DMS114 treated with DMSO at 0.1 percent for 48 hours (cell line): ENCODE measurements around the gene ADCY10.

ENCODE experiments used
- DNase-seq: peaks from one replicate; lab custom pipeline; 2025; ENCODE audit not compliant: unreplicated experiment; lab: John Stamatoyannopoulos, UW

Gene ADCY10

DNA sequence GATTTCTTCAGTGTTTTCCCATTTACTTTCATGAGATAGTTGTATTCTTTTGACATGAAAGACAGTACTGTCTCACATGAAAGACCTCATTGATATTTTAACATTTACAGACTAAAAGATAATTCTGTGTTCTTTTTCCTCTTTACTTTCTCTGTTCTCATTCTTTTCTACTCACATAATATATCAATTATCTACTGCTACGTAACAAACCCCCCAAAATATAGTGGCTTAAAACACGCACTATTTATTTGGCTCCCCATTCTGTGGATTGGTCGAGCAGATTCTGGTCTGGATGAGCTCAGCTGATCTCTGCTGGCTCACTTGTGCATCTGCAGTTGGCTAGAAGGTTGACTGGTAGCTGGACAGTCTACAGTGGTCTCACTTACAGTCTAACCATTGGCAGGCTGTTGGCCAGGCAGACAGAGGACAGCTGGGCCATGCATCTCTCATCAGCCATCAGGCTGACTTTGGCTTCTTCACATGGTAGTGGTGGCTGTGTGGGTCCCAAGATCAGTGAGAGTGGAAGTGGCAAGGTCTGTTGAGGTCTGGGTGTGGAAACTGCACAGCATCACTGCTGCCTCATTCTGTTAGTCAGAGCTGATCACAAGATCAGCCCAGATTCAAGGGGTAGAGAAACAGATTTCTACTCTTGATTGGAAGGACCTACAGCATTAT lies 128.9 kb downstream of the ADCY10 start:
- no peak for DNase-seq

DNA sequence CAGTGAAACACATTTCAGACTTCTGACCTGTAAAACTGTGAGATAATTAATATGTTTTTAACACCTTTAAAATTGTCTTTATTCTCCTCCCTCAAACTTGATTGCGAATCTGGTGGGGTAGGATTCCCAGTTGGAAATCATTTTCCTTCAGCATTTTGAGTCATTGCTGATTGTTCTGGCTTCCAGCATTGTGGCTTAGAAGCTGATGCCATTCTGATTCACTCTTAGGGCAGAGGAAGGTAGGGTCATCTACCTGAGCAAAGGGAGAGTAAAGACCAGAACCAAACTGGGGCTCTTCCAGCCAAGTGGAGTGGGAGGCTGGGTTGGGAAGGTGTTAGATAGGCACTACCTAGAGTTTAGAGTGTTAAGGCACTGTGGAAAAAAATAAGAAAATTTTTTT lies 131.0 kb downstream of the ADCY10 start:
- DNase-seq: no peak

DNA sequence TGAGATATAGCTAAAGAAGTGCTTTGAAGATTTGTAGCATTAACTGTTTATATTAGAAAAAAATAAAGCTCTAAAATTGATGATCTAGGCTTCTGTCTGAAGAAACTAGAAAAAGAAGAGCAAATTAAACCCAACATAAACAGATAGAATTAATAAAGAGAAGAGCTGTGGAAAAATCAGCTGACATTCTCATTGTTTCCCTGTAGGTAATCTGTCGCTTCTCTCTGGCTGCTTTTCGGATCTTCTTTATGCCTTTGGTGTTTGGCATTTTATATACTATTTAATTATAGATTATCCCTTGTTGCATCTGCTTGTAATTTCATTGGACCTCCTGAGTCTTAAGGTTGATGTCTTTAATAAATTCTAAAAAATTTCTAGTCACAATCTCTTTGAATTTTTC lies 132.4 kb downstream of the ADCY10 start:
- no peak for DNase-seq

DNA sequence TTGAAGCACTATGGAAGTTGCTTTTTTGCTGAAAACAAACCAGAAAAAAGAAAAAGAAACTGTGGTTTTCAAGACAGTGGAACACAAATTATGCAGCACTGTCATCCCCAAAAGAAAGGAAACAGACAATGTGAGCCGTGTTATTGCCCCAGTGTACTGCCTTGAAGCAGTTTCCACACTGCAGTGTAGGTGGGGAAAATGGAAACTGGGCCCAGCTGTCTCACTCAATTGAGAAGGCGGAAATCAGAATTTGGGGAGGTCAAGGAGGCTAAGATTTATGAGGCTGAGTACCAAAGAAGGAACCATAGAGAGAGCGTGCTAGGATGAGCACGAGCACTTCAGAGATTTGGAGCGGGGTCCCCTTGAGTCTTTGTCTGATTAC lies 136.7 kb downstream of the ADCY10 start:
- DNase-seq: no peak

DNA sequence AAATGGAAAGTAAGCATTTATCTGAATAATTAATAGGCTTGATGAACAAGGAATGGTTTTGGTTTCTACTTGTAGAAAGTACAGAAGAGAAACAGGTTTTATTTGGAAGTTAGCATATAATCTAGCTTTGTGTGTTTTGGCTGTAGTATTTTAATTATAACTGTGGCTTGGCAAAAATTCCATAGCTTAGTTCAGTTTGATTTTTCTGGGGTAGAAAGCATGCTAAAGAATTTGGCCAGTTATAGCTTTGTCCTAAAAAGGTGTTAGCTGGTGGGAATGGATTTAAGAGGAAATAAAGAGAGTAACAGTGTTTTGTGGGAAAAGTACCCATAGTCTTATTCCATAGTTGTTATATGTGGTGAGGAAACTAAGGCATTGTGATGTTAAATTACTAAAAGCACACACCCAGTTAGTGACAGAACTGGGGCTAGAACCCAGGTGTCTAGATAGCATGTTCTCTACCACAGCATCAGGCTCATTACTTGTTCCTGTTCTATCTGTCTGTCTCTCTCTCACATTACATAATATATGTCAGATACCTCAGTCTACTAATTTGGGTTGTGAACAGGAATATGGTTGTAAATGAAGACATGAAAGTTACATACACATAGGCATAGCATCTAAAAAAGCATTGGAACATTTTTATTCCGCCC lies 137.2 kb downstream of the ADCY10 start:
- no peak for DNase-seq

DNA sequence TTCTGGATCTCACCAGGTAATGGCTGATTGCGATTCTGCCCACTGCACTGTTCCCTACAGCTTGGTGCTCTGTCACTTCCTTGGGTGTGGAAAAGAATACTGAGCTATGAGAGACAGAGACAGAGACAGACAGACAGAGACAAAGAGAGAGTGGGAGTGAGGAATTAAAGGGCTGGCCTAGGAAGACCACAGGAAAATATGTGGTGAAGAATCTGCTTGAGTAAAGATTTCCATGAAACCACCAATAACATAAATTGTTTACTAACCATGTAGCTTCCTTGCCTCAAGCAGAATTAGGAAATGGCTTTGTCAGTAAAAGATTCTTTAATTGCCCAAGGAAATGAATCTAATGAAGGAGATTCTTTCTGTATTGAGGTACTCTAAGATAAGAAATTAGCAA lies 137.8 kb downstream of the ADCY10 start:
- DNase-seq: no peak

DNA sequence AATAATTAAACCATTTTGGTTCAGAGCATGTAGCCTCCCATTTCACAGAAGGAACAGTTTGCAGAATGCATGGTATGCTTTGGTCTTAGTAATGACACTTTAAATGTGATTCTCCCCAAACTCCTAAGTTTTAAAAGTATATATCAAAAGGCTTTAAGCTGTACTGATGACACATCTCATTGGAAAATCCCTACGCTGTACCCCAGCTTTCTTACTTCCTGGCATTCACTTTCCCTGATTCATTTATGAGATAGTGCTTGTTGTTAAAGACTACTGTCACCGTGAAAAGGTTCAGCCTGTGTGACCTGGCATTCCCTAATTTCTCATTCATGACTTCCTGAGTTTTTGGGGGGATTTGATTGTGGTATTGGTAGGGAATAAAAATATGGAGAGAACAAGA lies 138.8 kb downstream of the ADCY10 start:
- DNase-seq: no peak

DNA sequence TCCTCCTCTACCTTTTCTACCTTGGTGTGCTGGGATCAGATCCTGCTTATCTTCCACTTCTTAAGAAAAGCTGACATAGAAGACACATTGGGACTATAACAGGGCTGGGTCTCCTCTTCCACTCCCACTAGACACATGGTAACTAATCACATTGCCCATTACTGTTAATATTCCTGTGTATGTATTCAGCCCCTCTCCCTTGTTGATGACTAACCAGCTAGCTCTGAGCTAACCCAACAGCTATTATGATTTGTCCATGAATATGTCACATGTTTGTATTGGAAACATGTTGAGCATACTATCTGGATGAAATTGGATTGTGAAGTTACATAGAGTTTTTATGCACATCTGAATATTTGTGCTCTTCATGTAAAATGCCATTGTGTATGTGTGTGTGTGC lies 139.2 kb downstream of the ADCY10 start:
- no peak for DNase-seq

DNA sequence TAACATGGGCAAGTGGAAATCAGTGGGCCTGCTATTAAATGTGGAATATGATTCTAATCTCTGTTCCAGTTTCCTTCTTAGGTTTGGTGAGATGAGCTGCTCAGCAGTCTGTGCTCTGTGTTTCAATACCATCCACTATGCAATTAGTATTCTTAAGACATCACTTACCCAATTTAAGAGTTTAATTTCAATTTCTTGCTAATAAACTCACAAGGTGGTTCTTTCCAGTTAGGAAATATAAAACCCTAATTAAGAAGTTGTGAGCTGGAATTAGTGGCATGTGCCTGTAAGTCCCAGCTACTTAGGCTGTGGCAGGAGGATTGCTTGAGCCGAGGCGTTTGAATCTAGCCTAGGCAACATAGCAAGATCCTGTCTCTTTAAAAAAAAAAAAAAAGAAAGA lies 140.4 kb downstream of the ADCY10 start:
- DNase-seq: no peak

DNA sequence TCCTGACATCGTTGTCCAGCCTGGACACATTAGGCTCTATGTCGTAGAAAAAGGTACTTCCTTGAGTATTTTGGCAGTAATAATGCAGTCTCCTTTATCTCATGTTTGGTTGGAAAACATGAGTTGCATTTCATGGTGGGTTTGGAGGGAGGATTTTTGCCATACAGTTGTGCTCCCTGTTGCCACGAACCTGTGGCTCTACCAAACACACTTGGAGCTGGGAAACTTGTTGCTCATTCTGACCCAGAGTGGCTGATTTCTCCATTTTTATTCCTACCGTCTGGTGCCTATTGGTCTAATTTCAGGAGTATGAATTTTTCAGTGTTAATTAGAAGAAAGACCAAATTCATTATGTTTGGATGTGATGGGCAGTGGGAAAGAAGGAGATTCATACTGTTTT lies 141.5 kb downstream of the ADCY10 start:
- DNase-seq: no peak

DNA sequence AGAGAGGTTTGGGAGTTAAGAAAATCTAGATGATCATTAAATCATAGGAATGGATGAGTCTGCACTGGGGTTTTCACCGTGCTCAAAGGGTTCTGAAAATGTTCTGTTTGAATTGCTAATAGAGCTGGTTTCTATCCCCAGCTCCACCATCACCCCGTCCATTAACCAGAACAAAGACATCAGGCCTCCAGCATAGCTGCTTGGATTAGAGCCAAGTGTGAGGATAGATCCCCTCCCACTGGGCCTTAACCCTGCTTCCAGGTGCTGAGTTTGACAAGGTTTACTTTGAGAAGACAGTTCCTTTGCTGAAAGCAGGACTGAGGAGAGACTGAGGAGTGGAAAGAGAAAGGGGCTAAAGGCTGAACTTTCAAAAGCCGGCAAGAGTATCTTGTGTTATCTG lies 143.8 kb downstream of the ADCY10 start:
- no peak for DNase-seq

DNA sequence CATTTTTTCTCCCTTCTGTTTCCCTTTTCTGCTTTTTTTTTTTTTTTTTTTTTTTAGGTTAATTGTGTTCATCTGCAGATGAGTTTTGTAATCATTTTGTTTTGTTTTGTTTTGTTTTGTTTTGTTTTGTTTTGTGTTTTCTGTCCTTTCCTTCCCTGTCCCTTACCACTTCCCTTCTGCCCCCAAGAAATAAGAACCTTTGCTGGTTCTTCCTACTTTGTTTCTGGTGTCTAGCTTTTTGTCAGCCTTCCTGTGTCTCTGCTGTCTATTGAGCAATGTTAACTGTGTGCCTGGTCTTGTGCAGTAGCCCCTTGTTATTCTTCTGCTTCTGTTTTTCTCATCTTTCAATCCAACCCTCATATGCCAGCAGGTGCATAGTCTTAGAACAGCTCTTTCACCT lies 146.2 kb downstream of the ADCY10 start:
- DNase-seq: no peak

DNA sequence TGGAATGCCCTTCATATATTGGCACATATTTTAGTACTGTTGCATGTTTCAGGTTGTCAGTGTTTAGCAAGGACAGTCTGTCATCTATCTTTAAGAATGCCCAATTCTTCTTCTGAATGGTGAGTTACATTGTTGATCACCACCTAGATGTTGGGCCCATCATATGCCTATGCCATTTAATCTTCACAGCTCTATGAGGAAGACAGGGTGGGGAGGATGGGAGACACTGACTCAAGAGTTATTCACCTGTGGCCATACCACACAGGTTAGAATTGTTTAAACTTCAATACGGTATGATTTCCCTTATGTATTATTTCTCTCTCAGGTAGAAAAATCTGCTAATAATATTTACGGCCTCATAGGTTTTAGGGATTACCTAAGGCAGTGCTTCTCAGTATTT lies 147.4 kb downstream of the ADCY10 start:
- DNase-seq: no peak

DNA sequence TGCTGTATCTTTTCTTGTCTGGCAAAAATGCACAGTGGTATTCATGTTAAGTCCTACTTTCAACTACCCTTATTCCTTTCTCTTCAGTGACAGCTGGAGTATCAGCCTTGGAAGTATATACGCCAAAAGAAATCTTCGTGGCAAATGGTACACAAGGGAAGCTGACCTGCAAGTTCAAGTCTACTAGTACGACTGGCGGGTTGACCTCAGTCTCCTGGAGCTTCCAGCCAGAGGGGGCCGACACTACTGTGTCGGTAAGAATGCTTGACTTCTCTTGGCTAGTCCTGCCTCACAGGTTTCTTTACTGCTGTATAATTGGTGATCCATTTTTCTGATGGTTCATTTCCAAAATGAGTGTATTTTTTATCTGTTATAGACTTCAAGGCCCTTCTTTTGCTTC lies 148.4 kb downstream of the ADCY10 start:
- no peak for DNase-seq

DNA sequence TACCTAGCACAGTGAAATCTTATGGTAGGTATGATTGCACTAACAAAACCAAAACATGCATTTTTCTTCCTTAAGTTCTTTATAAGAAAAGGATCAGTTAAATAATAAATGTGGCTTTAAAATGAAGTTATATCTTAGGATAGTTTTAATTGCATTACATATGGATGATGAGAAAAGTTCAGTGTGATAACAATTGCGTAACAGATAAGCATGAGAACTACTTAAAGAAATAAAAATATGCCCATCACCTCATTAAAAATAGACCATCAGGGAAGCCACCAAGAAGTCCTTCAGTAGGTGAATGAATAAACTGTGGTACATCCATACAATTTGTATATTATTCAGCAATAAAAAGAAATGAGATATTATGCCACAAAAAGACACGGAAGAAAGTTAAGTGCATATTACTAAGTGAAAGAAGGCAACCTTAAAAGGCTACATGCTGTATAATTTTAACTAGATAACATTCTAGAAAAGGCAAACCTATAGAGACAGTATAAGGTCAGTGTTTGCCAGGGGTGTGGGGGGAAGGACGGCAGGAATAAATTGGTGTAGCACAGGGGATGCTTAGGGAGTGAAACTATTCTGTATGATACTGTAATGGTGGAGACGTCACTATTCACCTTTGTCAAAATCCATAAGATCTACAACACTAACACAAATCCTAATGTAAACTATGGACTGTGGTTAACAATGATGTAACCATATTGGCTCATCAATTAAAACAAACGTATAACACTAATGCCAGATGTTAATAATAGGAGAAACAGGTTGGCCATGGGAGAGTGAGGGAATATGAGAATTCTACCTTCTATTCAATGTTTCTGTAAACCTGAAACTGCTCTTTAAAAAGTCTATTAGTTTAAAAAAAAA lies 149.2 kb downstream of the ADCY10 start:
- no peak for DNase-seq

DNA sequence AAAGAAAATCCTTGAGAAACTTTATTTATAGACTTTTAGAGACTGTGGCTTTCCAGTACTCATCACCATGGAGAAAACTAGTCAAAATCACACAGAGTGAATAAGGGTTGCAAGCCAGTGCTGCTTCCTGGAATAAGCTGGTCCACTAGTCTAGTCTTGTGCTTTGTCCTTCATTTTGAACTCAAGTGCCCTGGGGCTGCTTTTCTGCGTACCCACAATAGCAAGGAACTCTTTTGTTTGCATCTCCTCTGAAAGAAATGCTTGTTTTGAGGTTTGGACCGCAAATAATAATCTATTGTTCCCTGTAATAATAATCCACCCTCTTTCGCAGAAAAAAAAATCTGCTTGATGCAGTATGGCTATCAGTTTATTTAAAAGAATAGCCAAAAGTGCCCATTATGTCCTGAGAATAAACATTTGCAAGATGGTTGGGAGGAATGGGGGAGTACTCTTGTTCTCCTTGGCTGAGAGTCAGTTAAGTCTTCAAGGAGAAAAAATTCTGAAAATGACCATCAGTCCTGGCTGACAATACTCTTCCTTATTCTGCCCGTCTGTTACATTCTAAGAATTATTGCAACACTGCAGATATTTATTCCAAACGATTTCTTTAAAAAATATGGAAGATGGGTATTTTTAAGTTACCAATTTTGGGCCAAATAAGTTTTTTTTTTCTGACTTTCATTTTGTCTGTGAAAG lies 150.3 kb downstream of the ADCY10 start:
- DNase-seq: no peak

DNA sequence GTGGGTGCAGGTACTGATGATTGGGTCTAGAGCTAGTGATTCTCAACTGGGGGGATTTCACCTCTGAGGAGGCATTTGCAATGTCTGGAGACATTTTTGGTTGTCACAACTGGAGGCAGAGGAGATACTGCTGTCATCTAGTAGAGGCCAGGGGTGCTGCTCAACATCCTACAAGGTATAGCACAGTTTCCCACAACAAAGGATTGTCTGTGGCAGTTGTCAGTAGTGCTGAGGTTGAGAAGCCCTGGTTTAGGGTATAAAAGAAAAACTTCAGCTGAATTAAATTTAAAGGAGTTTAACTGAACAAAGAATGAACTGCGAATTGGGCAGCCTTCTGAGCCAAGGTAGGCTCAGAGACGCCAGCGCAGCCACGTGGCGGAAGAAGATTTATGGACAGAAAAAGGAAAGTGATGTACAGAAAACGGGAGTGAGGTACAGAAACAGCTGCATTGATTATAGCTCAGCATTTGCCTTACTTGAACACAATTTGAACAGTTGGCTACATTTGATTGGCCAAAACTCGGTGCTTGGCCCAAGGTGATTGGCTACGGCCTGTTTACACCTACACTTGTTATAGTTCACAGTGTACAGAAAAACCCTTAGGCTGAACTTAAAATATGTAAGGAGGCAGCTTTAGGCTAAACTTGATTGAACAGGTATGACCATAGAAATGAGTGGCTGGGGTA lies 151.7 kb downstream of the ADCY10 start:
- DNase-seq: no peak

DNA sequence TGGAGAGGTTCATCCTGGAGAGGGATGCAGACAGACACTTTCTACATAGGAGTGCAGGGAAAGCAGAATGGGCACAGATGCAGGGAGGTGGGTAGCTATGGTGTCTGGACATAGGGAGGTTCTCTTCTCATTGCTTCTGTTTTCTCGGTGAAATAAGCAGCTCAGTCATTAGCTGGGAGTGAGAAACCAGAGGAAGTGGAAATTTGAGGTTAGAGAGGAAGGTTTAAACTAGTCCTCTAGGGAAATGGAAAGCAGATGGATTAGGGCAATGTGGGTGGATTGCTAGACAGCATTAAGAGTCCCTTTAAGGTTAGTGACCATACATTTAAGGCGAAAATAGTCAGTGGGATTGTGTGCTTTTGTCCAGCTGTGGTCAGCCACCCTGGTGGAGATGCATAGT lies 152.5 kb downstream of the ADCY10 start:
- DNase-seq: no peak
